ENCODE results near the gene CYB5B.

CYB5B gene

DNA sequence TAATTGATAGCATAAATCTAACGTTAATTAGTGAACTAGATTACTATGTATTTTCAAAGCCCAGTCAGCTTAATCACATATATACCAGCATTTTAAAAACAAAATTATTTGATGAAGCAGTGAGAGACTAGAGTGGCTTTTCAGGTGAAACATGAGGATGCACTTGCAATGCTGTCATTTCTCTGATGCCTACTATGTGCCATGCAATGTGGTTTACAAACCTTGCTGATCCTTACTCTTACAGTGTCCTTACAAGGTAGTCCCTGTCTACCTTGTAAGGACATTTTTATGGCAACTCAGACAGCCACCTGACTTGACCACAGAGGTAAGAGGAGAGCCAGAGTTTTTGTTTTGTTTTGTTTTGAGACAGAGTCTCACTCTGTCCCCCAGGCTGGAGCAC lies 42.7 kb downstream of the CYB5B start:
- no peak overlapping the region for H3K4me3 ChIP-seq (ENCODE audit: low read depth, low read length)
- TF ChIP-seq CTCF (IDR thresholded peaks at IDR 0.05; ENCODE audit: borderline replicate concordance, insufficient read depth, low read depth, low read length), result no peak

GRCh38 chr16:69467531-69468204 lies 43.2 kb downstream of the CYB5B start:
- TF ChIP-seq CTCF (IDR thresholded peaks at IDR 0.05; ENCODE audit: borderline replicate concordance, insufficient read depth, low read depth, low read length), result no peak
- H3K4me3 ChIP-seq (ENCODE audit: low read depth, low read length), result no peak overlapping the region

DNA sequence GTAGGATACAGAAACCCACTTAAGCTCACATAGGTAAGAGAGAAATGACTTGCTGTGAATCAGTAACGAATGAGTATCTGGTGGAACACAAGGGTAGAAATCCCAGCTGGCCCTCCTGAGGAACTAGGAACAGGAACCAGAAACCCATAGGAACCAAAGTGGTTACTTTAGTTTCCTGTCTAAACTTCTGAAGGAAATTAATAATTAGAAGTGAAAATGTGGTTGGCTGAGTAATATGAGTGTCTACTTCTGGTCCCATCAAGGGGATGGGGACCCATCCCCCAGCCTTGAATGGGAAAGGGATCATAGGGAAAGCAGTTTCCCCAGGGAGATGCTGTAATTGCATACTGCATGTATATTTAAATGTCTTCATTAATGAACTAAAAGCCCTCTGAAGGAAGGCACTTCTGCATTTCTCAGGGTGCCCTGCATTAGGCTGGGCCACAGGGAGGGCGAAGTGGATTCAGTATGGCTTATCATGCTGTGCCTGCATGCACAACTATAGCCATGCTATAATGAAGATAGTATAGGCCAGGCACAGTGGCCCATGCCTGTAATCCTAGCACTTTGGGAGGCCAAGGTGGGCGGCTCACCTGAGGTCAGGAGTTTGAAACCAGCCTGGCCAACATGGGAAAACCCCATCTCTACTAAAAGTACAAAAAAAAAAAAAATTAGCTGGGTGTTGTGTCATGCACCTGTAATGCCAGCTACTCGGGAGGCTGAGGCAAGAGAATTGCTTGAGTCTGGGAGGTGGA lies 45.6 kb downstream of the CYB5B start:
- H3K4me3 ChIP-seq (ENCODE audit: low read depth, low read length), result no peak overlapping the region
- TF ChIP-seq CTCF (IDR thresholded peaks at IDR 0.05; ENCODE audit: borderline replicate concordance, insufficient read depth, low read depth, low read length), result no peak

DNA sequence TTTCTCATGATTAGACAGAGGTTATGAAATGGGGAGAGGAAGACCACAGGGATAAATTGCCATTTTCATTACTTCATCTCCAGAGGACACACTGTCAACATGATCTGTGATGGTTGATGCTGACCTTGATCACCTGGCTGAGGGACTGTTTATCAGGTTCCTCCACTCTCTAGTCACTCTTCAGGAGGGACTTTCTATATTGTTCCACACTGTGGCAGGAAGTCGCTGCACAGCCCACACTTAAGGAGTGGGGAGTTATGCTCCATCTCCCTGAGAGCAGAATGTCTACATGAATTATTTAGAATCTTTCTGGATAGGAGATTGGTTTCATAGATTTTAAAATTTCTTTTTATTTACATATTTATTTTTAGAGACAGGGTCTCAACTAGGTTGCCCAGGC lies 46.7 kb downstream of the CYB5B start:
- TF ChIP-seq CTCF (IDR thresholded peaks at IDR 0.05; ENCODE audit: borderline replicate concordance, insufficient read depth, low read depth, low read length), result no peak
- H3K4me3 ChIP-seq (ENCODE audit: low read depth, low read length), result no peak overlapping the region

DNA sequence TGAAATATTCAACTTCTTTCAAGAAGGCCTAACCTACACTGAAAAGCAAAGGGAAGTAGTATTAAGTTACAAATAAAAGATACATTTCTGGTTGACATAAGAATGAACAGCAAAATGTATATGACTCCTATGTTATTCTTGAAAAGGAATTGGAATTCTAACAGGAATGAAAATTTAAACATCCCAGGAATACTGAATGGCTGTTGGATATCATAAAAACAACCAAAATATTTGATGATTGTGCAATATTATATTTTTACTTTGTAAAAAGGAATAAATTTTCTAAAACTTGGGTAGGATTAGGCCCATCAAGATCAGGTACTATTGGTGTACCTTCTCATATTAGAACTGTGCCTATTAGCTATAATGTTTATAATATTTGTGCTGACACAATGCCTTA lies 50.0 kb downstream of the CYB5B start:
- TF ChIP-seq CTCF (IDR thresholded peaks at IDR 0.05; ENCODE audit: borderline replicate concordance, insufficient read depth, low read depth, low read length), result no peak
- H3K4me3 ChIP-seq (ENCODE audit: low read depth, low read length), result no peak overlapping the region

GRCh38 chr16:69476920-69477443 lies 52.6 kb downstream of the CYB5B start:
- no peak for TF ChIP-seq CTCF (IDR thresholded peaks at IDR 0.05; ENCODE audit: borderline replicate concordance, insufficient read depth, low read depth, low read length)
- no peak overlapping the region for H3K4me3 ChIP-seq (ENCODE audit: low read depth, low read length)

DNA sequence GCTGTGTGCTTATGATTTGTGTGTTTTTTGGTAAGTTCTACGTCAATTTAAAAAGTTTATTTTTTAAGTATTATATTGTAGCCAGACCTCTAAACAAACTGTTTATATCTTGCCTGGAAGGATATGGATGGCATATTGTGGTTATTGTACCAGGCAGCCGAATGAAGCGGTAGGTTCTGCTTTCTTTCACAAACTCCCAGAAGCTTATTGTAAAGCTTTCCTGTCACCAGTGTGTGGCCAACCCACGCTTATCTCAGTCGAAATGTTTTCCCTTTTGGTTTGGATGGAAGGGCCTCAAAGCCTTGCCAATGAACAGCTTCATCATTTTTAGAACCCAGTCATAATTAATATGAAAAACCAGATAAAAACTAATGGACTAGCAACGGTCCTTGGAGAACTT lies 53.1 kb downstream of the CYB5B start:
- H3K4me3 ChIP-seq (ENCODE audit: low read depth, low read length), result no peak overlapping the region
- TF ChIP-seq CTCF (IDR thresholded peaks at IDR 0.05; ENCODE audit: borderline replicate concordance, insufficient read depth, low read depth, low read length), result no peak
